Common myeloid progenitor, CD34-positive (primary cell): ENCODE measurements around the gene SCGB3A1.

Source experiments
- CTCF ChIA-PET: fragments of 350-600 bp; sonication (Branson Sonifier 250); formaldehyde crosslinking; loops from one replicate; lab custom pipeline; 2021; ENCODE audit warnings: antibody characterized with exemption; lab: Charles Lee
- POLR2A ChIA-PET: fragments of 350-600 bp; sonication (Branson Sonifier 250); formaldehyde crosslinking; loops from one replicate; lab custom pipeline; 2021; ENCODE audit warnings: antibody characterized with exemption; lab: Charles Lee
- DNase-seq, 3 donors: peaks; one replicate each; pipeline versions ENCODE4 v3.0.0 to v3.0.0-alpha.2; 2013
- H3K27ac ChIP-seq, 2 experiments: 1 replicate in 1 of 2; 2 replicates in 1 of 2; pipeline ENCODE4 v1.7.0; 2013; ENCODE audit warnings: inconsistent platforms in 2 of 2, low read length in 2 of 2, mild to moderate bottlenecking in 2 of 2, low read depth in 1 of 2, moderate library complexity in 1 of 2; ENCODE audit not compliant: severe bottlenecking in 2 of 2, insufficient read depth in 1 of 2, poor library complexity in 1 of 2
- H3K27me3 ChIP-seq, 5 experiments: replicated peaks in 2 of 5; 1 replicate in 3 of 5; 2 replicates in 2 of 5; pipeline versions ENCODE4 v1.6.1 to v1.7.0; 2013; ENCODE audit warnings: low read length in 4 of 5, mild to moderate bottlenecking in 2 of 5, moderate library complexity in 2 of 5, inconsistent platforms in 1 of 5; ENCODE audit not compliant: insufficient read depth in 5 of 5, control insufficient read depth in 4 of 5
- H3K36me3 ChIP-seq, 4 experiments: 1 replicate in 2 of 4; 2 replicates in 2 of 4; pipeline versions ENCODE4 v1.6.1 to v1.7.0; 2013; ENCODE audit warnings: low read length in 3 of 4, control low read depth in 1 of 4, mild to moderate bottlenecking in 1 of 4; ENCODE audit not compliant: control insufficient read depth in 4 of 4, insufficient read depth in 4 of 4
- H3K4me1 ChIP-seq, 4 experiments: 1 replicate in 3 of 4; 2 replicates in 1 of 4; pipeline versions ENCODE4 v1.6.1 to v1.7.1; 2013; ENCODE audit warnings: low read length in 3 of 4, mild to moderate bottlenecking in 3 of 4, control low read depth in 1 of 4, inconsistent platforms in 1 of 4, moderate library complexity in 1 of 4; ENCODE audit not compliant: control insufficient read depth in 4 of 4, insufficient read depth in 4 of 4; ENCODE audit errors: control extremely low read depth in 1 of 4
- H3K4me3 ChIP-seq, 7 experiments: 1 replicate in 4 of 7; 2 replicates in 3 of 7; pipeline versions ENCODE4 v1.5.1 to v1.7.0; 2013; ENCODE audit warnings: mild to moderate bottlenecking in 7 of 7, low read length in 6 of 7, moderate library complexity in 6 of 7, inconsistent platforms in 2 of 7, low read depth in 2 of 7, control low read depth in 1 of 7; ENCODE audit not compliant: insufficient read depth in 4 of 7, control insufficient read depth in 1 of 7; ENCODE audit errors: extremely low read depth in 1 of 7
- H3K9me3 ChIP-seq, 5 experiments: 1 replicate in 4 of 5; 2 replicates in 1 of 5; pipeline versions ENCODE4 v1.6.1 to v1.7.1; 2013; ENCODE audit warnings: low read length in 4 of 5, mild to moderate bottlenecking in 2 of 5, inconsistent platforms in 1 of 5, low read depth in 1 of 5, moderate library complexity in 1 of 5; ENCODE audit not compliant: control insufficient read depth in 4 of 5, insufficient read depth in 2 of 5; ENCODE audit errors: control extremely low read depth in 1 of 5
- WGBS: methylation state at CpG from one replicate; pipeline ENCODE4 v1.1.5; 2013; ENCODE audit not compliant: insufficient coverage; 5-methylcytosine and 5-hydroxymethylcytosine counted together

Gene SCGB3A1

DNA sequence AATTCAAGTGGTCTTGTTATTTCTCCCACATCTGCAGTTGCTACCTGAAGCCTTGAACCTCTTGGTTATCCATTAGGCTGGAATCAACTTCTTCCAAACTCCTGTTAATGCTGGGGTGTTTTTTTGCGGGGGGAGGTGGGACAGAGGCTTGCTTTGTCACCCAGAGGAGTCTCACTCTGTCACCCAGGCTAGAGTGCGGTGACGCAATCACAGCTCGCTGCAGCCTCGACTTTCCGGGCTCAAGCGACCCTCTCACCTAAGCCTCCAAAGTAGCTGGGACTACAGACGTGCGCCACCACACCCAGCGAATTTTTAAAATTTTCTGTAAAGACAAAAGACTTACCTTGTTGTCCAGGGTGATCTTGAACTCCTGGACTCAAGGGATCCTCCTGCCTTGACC lies 4.4 kb downstream of the SCGB3A1 start:
- peaks cover 2 to 57% (median 18%) of the 10 kb centered on the region in 5 experiments for H3K27me3 ChIP-seq
- POLR2A ChIA-PET = no interaction called here
- H3K9me3 ChIP-seq = peaks cover 0 to 3% (median 0%) of the 10 kb centered on the region in 5 experiments
- H3K4me3 ChIP-seq = no peak overlapping the region
- 97% methylated on average over 5 of the region's 10 CpGs for WGBS
- H3K36me3 ChIP-seq = no peaks in the 10 kb centered on the region
- CTCF ChIA-PET = no interaction called here
- peaks cover 0 to 23% (median 21%) of the 10 kb centered on the region in 4 experiments for H3K4me1 ChIP-seq
- DNase-seq = no peak
- no peak overlapping the region for H3K27ac ChIP-seq

- no peak overlapping the region for H3K27ac ChIP-seq
- H3K4me1 ChIP-seq = peaks cover 0 to 17% (median 15%) of the 10 kb centered on the region in 4 experiments
- CTCF ChIA-PET = no interaction called here
- peaks cover 2 to 55% (median 18%) of the 10 kb centered on the region in 5 experiments for H3K27me3 ChIP-seq
- no peak overlapping the region for H3K4me3 ChIP-seq
- POLR2A ChIA-PET = no interaction called here
- WGBS = 100% methylated on average over 2 of the region's 3 CpGs
- no peak for DNase-seq
- H3K36me3 ChIP-seq = no peaks in the 10 kb centered on the region
- H3K9me3 ChIP-seq = peaks cover 0 to 3% (median 0%) of the 10 kb centered on the region in 5 experiments
Observed at GRCh38 chr5:180586204-180586603, 5.1 kb downstream of the SCGB3A1 start.

DNA sequence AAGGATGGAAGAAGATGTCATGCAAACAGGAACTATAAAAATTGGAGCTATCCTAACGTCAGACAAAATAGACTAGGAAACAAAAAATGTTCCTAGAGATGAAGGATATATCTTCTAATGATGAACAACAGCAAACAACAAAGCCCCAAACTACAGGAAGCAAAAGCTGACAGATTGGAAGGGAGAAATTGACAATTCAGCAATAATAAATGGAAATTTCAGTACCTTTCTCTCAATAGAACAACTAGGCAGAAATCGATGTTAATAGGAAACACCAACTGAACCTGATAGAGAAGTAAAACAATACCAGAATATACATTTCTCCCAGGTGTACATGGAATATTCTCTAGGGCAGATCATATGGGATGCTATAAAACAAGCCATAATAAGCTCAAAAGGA lies 7.6 kb downstream of the SCGB3A1 start:
- DNase-seq = no peak
- no peaks in the 10 kb centered on the region for H3K4me1 ChIP-seq
- H3K36me3 ChIP-seq = peaks cover 0 to under 1% (median 0%) of the 10 kb centered on the region in 4 experiments
- H3K4me3 ChIP-seq = no peak overlapping the region
- H3K27ac ChIP-seq = no peak overlapping the region
- POLR2A ChIA-PET = no interaction called here
- H3K9me3 ChIP-seq = peaks cover 0 to 3% (median 0%) of the 10 kb centered on the region in 5 experiments
- WGBS = no CpG with 5 or more reads among the region's 2 CpGs
- CTCF ChIA-PET = interaction anchor here (0.9 kb wide), 1 partner anchor 458 kb away, joined by 3 read pairs; no protein-coding TSS in a partner anchor
- peaks cover 0 to 30% (median 8%) of the 10 kb centered on the region in 5 experiments for H3K27me3 ChIP-seq

DNA sequence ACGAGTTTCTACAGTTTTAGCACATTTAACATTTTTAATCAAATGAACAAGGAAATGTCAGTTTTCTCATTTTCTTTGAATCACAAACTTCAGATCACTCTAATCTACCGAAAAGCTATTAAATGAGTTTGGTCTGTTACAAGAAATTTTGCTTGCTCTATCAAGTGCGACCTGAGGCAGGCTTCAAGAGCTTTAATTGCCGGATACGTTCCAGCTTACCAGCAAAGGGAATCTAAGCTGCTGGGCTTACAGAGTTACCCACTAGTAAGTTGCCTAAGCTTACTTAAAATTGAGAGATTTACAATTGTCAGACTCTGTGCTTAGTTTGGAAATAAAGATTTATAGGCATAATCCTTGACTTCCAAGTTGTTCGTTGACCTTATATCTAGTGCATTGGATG lies 10.6 kb downstream of the SCGB3A1 start:
- Histone ChIP-seq H3K36me3 (peaks cover 0 to 23% (median 12%) of the 10 kb centered on the region in 4 experiments), H3K27me3 (peaks cover 0 to 9% (median 0%) of the 10 kb centered on the region in 5 experiments), H3K9me3 (peaks cover 0 to 3% (median 0%) of the 10 kb centered on the region in 5 experiments), H3K27ac (no peak overlapping the region), H3K4me3 (no peak overlapping the region), H3K4me1 (no peaks in the 10 kb centered on the region)
- DNase-seq = no peak
- POLR2A ChIA-PET = no interaction called here
- WGBS = 91% methylated on average over 6 of the region's 6 CpGs
- CTCF ChIA-PET = no interaction called here

GRCh38 chr5:180575571-180575970 lies 15.7 kb downstream of the SCGB3A1 start:
- ChIA-PET POLR2A (no interaction called here), CTCF (interaction anchor here (1.1 kb wide), 1 partner anchor 31 kb away, joined by 4 read pairs; no protein-coding TSS in a partner anchor)
- whole genome bisulfite sequencing = no CpG with 5 or more reads among the region's 2 CpGs
- Histone ChIP-seq H3K4me3 (no peak overlapping the region), H3K36me3 (peaks cover 19 to 64% (median 34%) of the 10 kb centered on the region in 4 experiments), H3K27me3 (no peaks in the 10 kb centered on the region), H3K9me3 (no peaks in the 10 kb centered on the region), H3K27ac (no peak overlapping the region), H3K4me1 (no peaks in the 10 kb centered on the region)
- DNase-seq = no peak

- H3K36me3 ChIP-seq = peaks cover 25 to 80% (median 59%) of the 10 kb centered on the region in 4 experiments
- ChIA-PET POLR2A (no interaction called here), CTCF (no interaction called here)
Observed at GRCh38 chr5:180568914-180569313, 22.4 kb downstream of the SCGB3A1 start.

GRCh38 chr5:180563994-180564393 lies 27.3 kb downstream of the SCGB3A1 start:
- Histone ChIP-seq H3K4me1 (no peaks in the 10 kb centered on the region), H3K9me3 (no peaks in the 10 kb centered on the region), H3K4me3 (no peak overlapping the region), H3K36me3 (peaks cover 18 to 64% (median 42%) of the 10 kb centered on the region in 4 experiments), H3K27ac (no peak overlapping the region), H3K27me3 (no peaks in the 10 kb centered on the region)
- DNase-seq = no peak
- CTCF ChIA-PET = no interaction called here
- WGBS = no CpG with 5 or more reads among the region's 3 CpGs
- POLR2A ChIA-PET = no interaction called here

More at GRCh38 chr5:180568914-180569313, 22.4 kb downstream of the SCGB3A1 start:
- Histone ChIP-seq H3K9me3 (no peaks in the 10 kb centered on the region), H3K27me3 (no peaks in the 10 kb centered on the region), H3K4me1 (no peaks in the 10 kb centered on the region), H3K4me3 (no peak overlapping the region), H3K27ac (no peak overlapping the region)
- 83% methylated on average over 6 of the region's 8 CpGs for WGBS
- no peak for DNase-seq
